PC-3 (cell line): ENCODE results near the gene MEGF10.

Experiments used
- EZH2 ChIP-seq: fragments of 300-600 bp; sonication (generic); IDR thresholded peaks from one replicate; pipeline ENCODE4 v1.6.1; 2017; ENCODE audit warnings: antibody characterized with exemption, mild to moderate bottlenecking, low read length; ENCODE audit not compliant: unreplicated experiment
- EZH2phosphoT487 ChIP-seq: fragments of 300-600 bp; sonication (generic); IDR thresholded peaks from 2 replicates; pipeline ENCODE4 v1.6.1; 2018; ENCODE audit warnings: mild to moderate bottlenecking, antibody characterized with exemption, low read length, borderline replicate concordance
- TF ChIP-seq, protein P1 (sequence below): fragments of 300-600 bp; sonication (generic); conservative IDR thresholded peaks from 2 replicates; pipeline ENCODE4 v1.5.1; 2017; ENCODE audit warnings: antibody characterized with exemption, low read depth, mild to moderate bottlenecking, low read length

DNA sequence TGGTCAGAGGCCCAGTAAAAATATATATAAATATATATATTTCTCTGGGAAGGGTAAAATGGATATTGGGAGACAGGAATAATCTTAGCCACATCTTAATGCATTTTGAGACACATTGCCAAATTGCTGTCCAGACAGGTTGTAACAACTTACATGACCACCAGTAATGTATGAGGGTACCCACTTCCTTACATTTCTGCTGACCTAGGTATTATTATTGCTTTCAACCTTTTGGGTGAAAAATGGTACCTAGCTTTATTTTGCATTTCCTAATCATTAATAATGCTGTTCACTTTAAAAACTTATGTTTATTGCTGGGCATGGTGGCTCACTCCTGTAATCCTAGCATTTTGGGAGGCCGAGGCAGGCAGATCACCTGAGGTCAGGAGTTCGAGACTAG lies 61.5 kb downstream of the MEGF10 start:
- TF ChIP-seq, protein P1, sequence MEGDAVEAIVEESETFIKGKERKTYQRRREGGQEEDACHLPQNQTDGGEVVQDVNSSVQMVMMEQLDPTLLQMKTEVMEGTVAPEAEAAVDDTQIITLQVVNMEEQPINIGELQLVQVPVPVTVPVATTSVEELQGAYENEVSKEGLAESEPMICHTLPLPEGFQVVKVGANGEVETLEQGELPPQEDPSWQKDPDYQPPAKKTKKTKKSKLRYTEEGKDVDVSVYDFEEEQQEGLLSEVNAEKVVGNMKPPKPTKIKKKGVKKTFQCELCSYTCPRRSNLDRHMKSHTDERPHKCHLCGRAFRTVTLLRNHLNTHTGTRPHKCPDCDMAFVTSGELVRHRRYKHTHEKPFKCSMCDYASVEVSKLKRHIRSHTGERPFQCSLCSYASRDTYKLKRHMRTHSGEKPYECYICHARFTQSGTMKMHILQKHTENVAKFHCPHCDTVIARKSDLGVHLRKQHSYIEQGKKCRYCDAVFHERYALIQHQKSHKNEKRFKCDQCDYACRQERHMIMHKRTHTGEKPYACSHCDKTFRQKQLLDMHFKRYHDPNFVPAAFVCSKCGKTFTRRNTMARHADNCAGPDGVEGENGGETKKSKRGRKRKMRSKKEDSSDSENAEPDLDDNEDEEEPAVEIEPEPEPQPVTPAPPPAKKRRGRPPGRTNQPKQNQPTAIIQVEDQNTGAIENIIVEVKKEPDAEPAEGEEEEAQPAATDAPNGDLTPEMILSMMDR: no peak
- TF ChIP-seq EZH2 (no peak), EZH2phosphoT487 (no peak)
